Prostate gland (tissue), 2 donors: ENCODE results near the gene ING3. TPM values are rescaled to one million over a fixed set of nuclear protein-coding genes. Genes with fewer than 3 reads are reported as not detected.

ENCODE experiments used
- DNase-seq: peaks from one replicate; pipeline ENCODE4 v3.0.0-alpha.2; 2019; ENCODE audit warnings: low spot score
- H3K27ac ChIP-seq, 2 donors: fragments of 200-600 bp; sonication (generic); 2 replicates each; pipeline ENCODE4 v1.5.1; 2017 to 2019
- H3K27me3 ChIP-seq: fragments of 200-600 bp; sonication (generic); replicated peaks from 2 replicates; pipeline ENCODE4 v1.5.1; 2019; ENCODE audit not compliant: insufficient read depth
- H3K36me3 ChIP-seq, 2 donors: fragments of 200-600 bp; sonication (generic); 1 replicate in 1 of 2; 2 replicates in 1 of 2; pipeline versions ENCODE4 v1.5.1 to v1.8.1; 2017 to 2019
- H3K4me1 ChIP-seq: fragments of 200-600 bp; sonication (generic); replicated peaks from 2 replicates; pipeline ENCODE4 v1.5.1; 2019
- H3K4me3 ChIP-seq, 2 donors: fragments of 200-600 bp; sonication (generic); 2 replicates each; pipeline ENCODE4 v1.5.1; 2017 to 2019
- H3K9me3 ChIP-seq: fragments of 200-600 bp; sonication (generic); 2 replicates; pipeline ENCODE4 v1.5.1; 2017
- CTCF ChIP-seq, 4 experiments: fragments of 200-600 bp in 2 of 4; fragments of 450-650 bp in 2 of 4; sonication (generic) in 2 of 4; IDR thresholded peaks; 1 replicate in 3 of 4; 2 replicates in 1 of 4; pipeline ENCODE4 v1.5.1; 2016 to 2019; ENCODE audit warnings: antibody characterized with exemption in 4 of 4, mild to moderate bottlenecking in 2 of 4, moderate library complexity in 2 of 4
- POLR2A ChIP-seq: fragments of 450-650 bp; IDR thresholded peaks from one replicate; pipeline ENCODE4 v1.6.1; 2016; ENCODE audit warnings: antibody characterized with exemption, mild to moderate bottlenecking
- POLR2AphosphoS5 ChIP-seq: sonication (generic); formaldehyde crosslinking; IDR thresholded peaks from one replicate; pipeline ENCODE4 v1.6.1; 2017; ENCODE audit warnings: antibody characterized with exemption
- WGBS: methylation state at CpG from one replicate; pipeline ENCODE4 v1.1.5; 2018; 5-methylcytosine and 5-hydroxymethylcytosine counted together
- intact Hi-C: fragments of 100-400 bp; cut with DNase I; formaldehyde crosslinking; loops from one replicate; pipeline ENCODE4 v1.14.2; 2022
- total RNA-seq, 2 donors: library from RNA; depleted of rRNA; stranded (reverse); fragments of >200 nt; gene quantifications; one replicate each; pipeline ENCODE4 v1.1.0, GENCODE V29; 2016

ING3 gene
- total RNA-seq, 2 donors from 2014 or later = 12.4 to 20.8 TPM

GRCh38 chr7:121005996-121006584 lies 55.5 kb downstream of the ING3 start:
- no peak for DNase-seq
- TF ChIP-seq POLR2AphosphoS5 (no peak), POLR2A (no peak)
- intact Hi-C loops = no loop called here
- H3K4me3 ChIP-seq = no peak overlapping the region
- H3K27me3 ChIP-seq = no peaks in the 10 kb centered on the region
- WGBS = 71% methylated on average over 4 of the region's 4 CpGs
- no peaks in the 10 kb centered on the region for H3K36me3 ChIP-seq
- H3K9me3 ChIP-seq = no peaks in the 10 kb centered on the region
- H3K27ac ChIP-seq = no peak overlapping the region
- H3K4me1 ChIP-seq = no peaks in the 10 kb centered on the region

GRCh38 chr7:121006711-121007315 lies 56.2 kb downstream of the ING3 start:
- Histone ChIP-seq H3K4me1 (no peaks in the 10 kb centered on the region), H3K36me3 (no peaks in the 10 kb centered on the region), H3K27ac (no peak overlapping the region), H3K27me3 (no peaks in the 10 kb centered on the region), H3K4me3 (no peak overlapping the region), H3K9me3 (no peaks in the 10 kb centered on the region)
- intact Hi-C loops = no loop called here
- 79% methylated on average over 6 of the region's 6 CpGs for WGBS
- DNase-seq = no peak
- no peak for TF ChIP-seq POLR2AphosphoS5
- no peak for TF ChIP-seq CTCF (IDR thresholded peaks at IDR 0.05)
- TF ChIP-seq POLR2A = no peak

- TF ChIP-seq POLR2AphosphoS5 = no peak
- TF ChIP-seq CTCF (IDR thresholded peaks at IDR 0.05) = no peak
- no peak for TF ChIP-seq POLR2A
- Histone ChIP-seq H3K4me1 (no peaks in the 10 kb centered on the region), H3K9me3 (no peaks in the 10 kb centered on the region), H3K27ac (no peak overlapping the region), H3K4me3 (no peak overlapping the region), H3K36me3 (no peaks in the 10 kb centered on the region), H3K27me3 (no peaks in the 10 kb centered on the region)
- no peak for DNase-seq
- intact Hi-C loops = no loop called here
- WGBS = 87% methylated on average over 2 of the region's 2 CpGs
Observed at GRCh38 chr7:121008816-121009215, 58.2 kb downstream of the ING3 start.

- 81% methylated on average over 1 of the region's 1 CpG for WGBS
- TF ChIP-seq POLR2A (no peak), CTCF (IDR thresholded peaks at IDR 0.05) (no peak), POLR2AphosphoS5 (no peak)
- no peak overlapping the region for H3K4me3 ChIP-seq
- intact Hi-C loops = no loop called here
- H3K36me3 ChIP-seq = no peaks in the 10 kb centered on the region
- no peaks in the 10 kb centered on the region for H3K4me1 ChIP-seq
- no peak for DNase-seq
- no peaks in the 10 kb centered on the region for H3K27me3 ChIP-seq
- no peak overlapping the region for H3K27ac ChIP-seq
- H3K9me3 ChIP-seq = no peaks in the 10 kb centered on the region
Observed at GRCh38 chr7:121011401-121011800, 60.8 kb downstream of the ING3 start.

GRCh38 chr7:121012170-121012874 lies 61.7 kb downstream of the ING3 start:
- 75% methylated on average over 6 of the region's 6 CpGs for WGBS
- intact Hi-C loops = no loop called here
- no peaks in the 10 kb centered on the region for H3K9me3 ChIP-seq
- H3K36me3 ChIP-seq = no peaks in the 10 kb centered on the region
- no peak overlapping the region for H3K4me3 ChIP-seq
- no peak for DNase-seq
- H3K4me1 ChIP-seq = no peaks in the 10 kb centered on the region
- H3K27ac ChIP-seq = no peak overlapping the region
- no peak for TF ChIP-seq POLR2AphosphoS5
- no peak for TF ChIP-seq CTCF (IDR thresholded peaks at IDR 0.05)
- no peak for TF ChIP-seq POLR2A
- no peaks in the 10 kb centered on the region for H3K27me3 ChIP-seq
